WTC11 (cell line): ENCODE measurements around the gene ALCAM. TPM values are rescaled to one million over a fixed set of nuclear protein-coding genes. Genes with fewer than 3 reads are reported as not detected.

ENCODE experiments used
- ATAC-seq: fragments of 200-7000 bp; cut with Tn5 transposase; 2 replicates; pipeline ENCODE4 v1.10.0; 2021; ENCODE audit warnings: mild to moderate bottlenecking, moderate library complexity
- CTCF ChIA-PET: fragments of 300-600 bp; sonication (Branson Sonifier 250); formaldehyde crosslinking; loops from one replicate; lab custom pipeline; 2021; ENCODE audit warnings: antibody characterized with exemption; lab: Charles Lee
- POLR2A ChIA-PET: fragments of 350-600 bp; sonication (Branson Sonifier 250); formaldehyde crosslinking; loops from one replicate; lab custom pipeline; 2021; ENCODE audit warnings: antibody characterized with exemption; lab: Charles Lee
- DNase-seq: peaks from one replicate; pipeline ENCODE4 v3.0.0; 2021; ENCODE audit warnings: low spot score
- H3K27ac Mint-ChIP-seq: 2 replicates; pipeline ENCODE4 v1.8.0; 2021; ENCODE audit warnings: mixed read lengths
- H3K27me3 Mint-ChIP-seq: 2 replicates; pipeline ENCODE4 v1.8.0; 2021; ENCODE audit warnings: low read depth, mild to moderate bottlenecking, moderate library complexity, mixed read lengths
- H3K36me3 Mint-ChIP-seq: 2 replicates; pipeline ENCODE4 v1.8.0; 2021; ENCODE audit warnings: mixed read lengths
- H3K4me1 Mint-ChIP-seq: 2 replicates; pipeline ENCODE4 v1.8.0; 2022; ENCODE audit warnings: mixed read lengths
- H3K4me3 Mint-ChIP-seq: 2 replicates; pipeline ENCODE4 v1.8.0; 2021; ENCODE audit warnings: mild to moderate bottlenecking, moderate library complexity, mixed read lengths
- H3K9me3 Mint-ChIP-seq: 2 replicates; pipeline ENCODE4 v1.8.0; 2021; ENCODE audit warnings: mixed read lengths
- CREM ChIP-seq: sonication (generic); formaldehyde crosslinking; IDR thresholded peaks from 2 replicates; pipeline ENCODE4 v1.8.1; 2022; ENCODE audit warnings: mild to moderate bottlenecking, missing genetic modification reagents, moderate library complexity
- FOXJ3 ChIP-seq: sonication (generic); formaldehyde crosslinking; IDR thresholded peaks from 2 replicates; pipeline ENCODE4 v1.9.0; 2021; ENCODE audit warnings: missing genetic modification reagents, mild to moderate bottlenecking, borderline replicate concordance
- FOXP1 ChIP-seq: sonication (generic); formaldehyde crosslinking; IDR thresholded peaks from 2 replicates; pipeline ENCODE4 v1.8.0; 2022; ENCODE audit warnings: missing genetic modification reagents, mild to moderate bottlenecking, moderate library complexity, borderline replicate concordance
- GTF2I ChIP-seq: fragments of 250-450 bp; sonication (Bioruptor Pico); conservative IDR thresholded peaks from 2 replicates; pipeline ENCODE4 v1.4.0; 2021; ENCODE audit warnings: mild to moderate bottlenecking
- HMGA2 ChIP-seq: fragments of 250-450 bp; sonication (Bioruptor Pico); IDR thresholded peaks from 2 replicates; pipeline ENCODE4 v1.4.0; 2021; ENCODE audit warnings: mild to moderate bottlenecking, moderate library complexity
- IRF2 ChIP-seq: sonication (generic); formaldehyde crosslinking; IDR thresholded peaks from 2 replicates; pipeline ENCODE4 v1.8.0; 2022; ENCODE audit warnings: low read depth, missing genetic modification reagents, borderline replicate concordance
- MYBL2 ChIP-seq: sonication (generic); formaldehyde crosslinking; IDR thresholded peaks from 2 replicates; pipeline ENCODE4 v1.8.1; 2023; ENCODE audit warnings: mild to moderate bottlenecking, moderate library complexity, missing genetic modification reagents
- NFATC4 ChIP-seq: fragments of 250-450 bp; sonication (Bioruptor Pico); IDR thresholded peaks from 2 replicates; pipeline ENCODE4 v1.9.0; 2021; ENCODE audit warnings: mild to moderate bottlenecking
- OVOL2 ChIP-seq: fragments of 250-450 bp; sonication (Bioruptor Pico); IDR thresholded peaks from 2 replicates; pipeline ENCODE4 v1.9.0; 2021; ENCODE audit warnings: mild to moderate bottlenecking, borderline replicate concordance
- SOX15 ChIP-seq: fragments of 250-450 bp; sonication (Bioruptor Pico); IDR thresholded peaks from 2 replicates; pipeline ENCODE4 v1.9.0; 2021; ENCODE audit warnings: mild to moderate bottlenecking
- TCF7 ChIP-seq: sonication (generic); formaldehyde crosslinking; IDR thresholded peaks from 2 replicates; pipeline ENCODE4 v1.8.0; 2022; ENCODE audit warnings: mild to moderate bottlenecking, low read depth, missing genetic modification reagents, moderate library complexity
- ZNF121 ChIP-seq: sonication (generic); formaldehyde crosslinking; IDR thresholded peaks from 2 replicates; pipeline ENCODE4 v1.8.0; 2023; ENCODE audit warnings: missing genetic modification reagents
- ZNF317 ChIP-seq: sonication (generic); formaldehyde crosslinking; IDR thresholded peaks from 2 replicates; pipeline ENCODE4 v1.8.1; 2023; ENCODE audit warnings: low read depth, mild to moderate bottlenecking, moderate library complexity, missing genetic modification reagents, borderline replicate concordance
- ZNF423 ChIP-seq: fragments of 250-450 bp; sonication (Bioruptor Pico); IDR thresholded peaks from 2 replicates; pipeline ENCODE4 v2.1.2; 2022; ENCODE audit warnings: mild to moderate bottlenecking, moderate library complexity
- total RNA-seq: library from RNA; stranded (reverse); gene quantifications from 3 replicates; pipeline ENCODE4 v1.2.3, GENCODE V29; 2021
- TF ChIP-seq, protein P1 (sequence below): sonication (generic); formaldehyde crosslinking; IDR thresholded peaks from 2 replicates; pipeline ENCODE4 v1.8.1; 2023; ENCODE audit warnings: mild to moderate bottlenecking, missing genetic modification reagents
- TF ChIP-seq, protein P2 (sequence below): fragments of 200-600 bp; IDR thresholded peaks from 2 replicates; pipeline ENCODE4 v1.8.0; 2022; ENCODE audit warnings: antibody characterized with exemption
- TF ChIP-seq, protein P3 (sequence below): sonication (generic); formaldehyde crosslinking; IDR thresholded peaks from 2 replicates; pipeline ENCODE4 v1.8.1; 2022; ENCODE audit warnings: missing genetic modification reagents, borderline replicate concordance
- TF ChIP-seq, protein P4 (sequence below): sonication (generic); formaldehyde crosslinking; IDR thresholded peaks from 2 replicates; pipeline ENCODE4 v1.8.0; 2023; ENCODE audit warnings: missing genetic modification reagents

The ALCAM gene
- total RNA-seq, 1 experiment from 2014 or later = 30.7 TPM

DNA sequence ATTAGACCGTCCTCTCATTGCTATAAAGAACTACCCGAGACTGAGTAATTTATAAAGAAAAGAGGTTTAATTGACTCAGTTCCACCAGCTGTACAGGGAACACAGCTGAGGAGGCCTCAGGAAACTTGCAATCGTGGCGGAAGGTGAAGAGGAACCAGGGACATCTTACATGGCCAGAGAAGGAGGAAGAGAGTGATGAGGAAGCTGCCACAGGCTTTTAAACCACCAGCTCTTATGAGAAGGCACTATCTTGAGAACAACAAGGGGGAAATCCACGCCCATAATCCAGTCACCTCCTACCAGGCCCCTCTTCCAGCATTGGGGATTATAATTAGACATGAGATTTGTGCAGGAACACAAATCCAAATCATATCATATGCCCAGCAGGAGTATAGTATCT is 138.5 kb downstream of the ALCAM start:
- no peak for DNase-seq
- Mint-ChIP-seq H3K4me1 (peaks cover 36% of the 10 kb centered on the region), H3K27ac (no peak overlapping the region), H3K9me3 (no peaks in the 10 kb centered on the region), H3K27me3 (no peaks in the 10 kb centered on the region), H3K36me3 (no peaks in the 10 kb centered on the region), H3K4me3 (no peak overlapping the region)
- ChIA-PET CTCF (interaction anchor here (1.0 to 1.7 kb wide), 2 partner anchors 12 to 138 kb away, joined by 3 to 10 read pairs; partner anchors contain the start of gene ALCAM), POLR2A (no interaction called here)
- TF ChIP-seq, protein P1, sequence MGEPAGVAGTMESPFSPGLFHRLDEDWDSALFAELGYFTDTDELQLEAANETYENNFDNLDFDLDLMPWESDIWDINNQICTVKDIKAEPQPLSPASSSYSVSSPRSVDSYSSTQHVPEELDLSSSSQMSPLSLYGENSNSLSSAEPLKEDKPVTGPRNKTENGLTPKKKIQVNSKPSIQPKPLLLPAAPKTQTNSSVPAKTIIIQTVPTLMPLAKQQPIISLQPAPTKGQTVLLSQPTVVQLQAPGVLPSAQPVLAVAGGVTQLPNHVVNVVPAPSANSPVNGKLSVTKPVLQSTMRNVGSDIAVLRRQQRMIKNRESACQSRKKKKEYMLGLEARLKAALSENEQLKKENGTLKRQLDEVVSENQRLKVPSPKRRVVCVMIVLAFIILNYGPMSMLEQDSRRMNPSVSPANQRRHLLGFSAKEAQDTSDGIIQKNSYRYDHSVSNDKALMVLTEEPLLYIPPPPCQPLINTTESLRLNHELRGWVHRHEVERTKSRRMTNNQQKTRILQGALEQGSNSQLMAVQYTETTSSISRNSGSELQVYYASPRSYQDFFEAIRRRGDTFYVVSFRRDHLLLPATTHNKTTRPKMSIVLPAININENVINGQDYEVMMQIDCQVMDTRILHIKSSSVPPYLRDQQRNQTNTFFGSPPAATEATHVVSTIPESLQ (CRISPR knock-in tag) = no peak
- TF ChIP-seq, protein P2, sequence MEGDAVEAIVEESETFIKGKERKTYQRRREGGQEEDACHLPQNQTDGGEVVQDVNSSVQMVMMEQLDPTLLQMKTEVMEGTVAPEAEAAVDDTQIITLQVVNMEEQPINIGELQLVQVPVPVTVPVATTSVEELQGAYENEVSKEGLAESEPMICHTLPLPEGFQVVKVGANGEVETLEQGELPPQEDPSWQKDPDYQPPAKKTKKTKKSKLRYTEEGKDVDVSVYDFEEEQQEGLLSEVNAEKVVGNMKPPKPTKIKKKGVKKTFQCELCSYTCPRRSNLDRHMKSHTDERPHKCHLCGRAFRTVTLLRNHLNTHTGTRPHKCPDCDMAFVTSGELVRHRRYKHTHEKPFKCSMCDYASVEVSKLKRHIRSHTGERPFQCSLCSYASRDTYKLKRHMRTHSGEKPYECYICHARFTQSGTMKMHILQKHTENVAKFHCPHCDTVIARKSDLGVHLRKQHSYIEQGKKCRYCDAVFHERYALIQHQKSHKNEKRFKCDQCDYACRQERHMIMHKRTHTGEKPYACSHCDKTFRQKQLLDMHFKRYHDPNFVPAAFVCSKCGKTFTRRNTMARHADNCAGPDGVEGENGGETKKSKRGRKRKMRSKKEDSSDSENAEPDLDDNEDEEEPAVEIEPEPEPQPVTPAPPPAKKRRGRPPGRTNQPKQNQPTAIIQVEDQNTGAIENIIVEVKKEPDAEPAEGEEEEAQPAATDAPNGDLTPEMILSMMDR = no peak
- ATAC-seq = no peak

- H3K36me3 Mint-ChIP-seq = no peaks in the 10 kb centered on the region
- DNase-seq = no peak
- H3K27ac Mint-ChIP-seq = no peak overlapping the region
- no peak overlapping the region for H3K4me3 Mint-ChIP-seq
- peaks cover 35% of the 10 kb centered on the region for H3K4me1 Mint-ChIP-seq
- no peak for TF ChIP-seq CREM (CRISPR knock-in tag)
- no peak for TF ChIP-seq FOXJ3 (CRISPR knock-in tag)
- TF ChIP-seq MYBL2 (CRISPR knock-in tag) = no peak
- no peak for TF ChIP-seq ZNF423 (CRISPR knock-in tag)
- no peak for TF ChIP-seq FOXP1 (CRISPR knock-in tag)
- no peak for TF ChIP-seq IRF2 (CRISPR knock-in tag)
- no peak for TF ChIP-seq GTF2I (CRISPR knock-in tag)
- TF ChIP-seq SOX15 (CRISPR knock-in tag) = no peak
- no peak for TF ChIP-seq NFATC4 (CRISPR knock-in tag)
- no peak for TF ChIP-seq OVOL2 (CRISPR knock-in tag)
- TF ChIP-seq TCF7 (CRISPR knock-in tag) = no peak
- no peak for TF ChIP-seq ZNF317 (CRISPR knock-in tag)
- no peak for ATAC-seq
- H3K27me3 Mint-ChIP-seq = no peaks in the 10 kb centered on the region
- POLR2A ChIA-PET = no interaction called here
- H3K9me3 Mint-ChIP-seq = no peaks in the 10 kb centered on the region
- CTCF ChIA-PET = no interaction called here
Measured at GRCh38 chr3:105511031-105511430, 144.3 kb downstream of the ALCAM start.

DNA sequence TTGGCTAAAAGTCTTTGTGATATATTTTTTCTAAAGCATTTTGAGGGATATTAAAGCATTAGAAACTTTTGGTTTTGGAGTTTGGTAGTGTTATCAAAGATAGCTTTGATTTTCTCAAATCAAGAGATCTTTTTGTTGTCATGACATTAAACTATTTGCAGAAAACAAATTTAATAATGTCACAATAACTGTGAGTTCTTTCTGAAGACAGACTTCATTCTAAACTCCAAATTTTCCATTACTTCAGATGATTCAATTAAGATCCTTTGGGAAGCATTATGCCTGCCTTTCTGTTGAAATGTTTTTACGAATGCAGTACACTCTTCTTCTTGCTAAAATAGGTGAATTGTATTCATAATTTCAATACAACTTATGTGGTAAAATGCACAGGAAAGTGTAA is 145.4 kb downstream of the ALCAM start:
- POLR2A ChIA-PET = interaction anchor here (0.9 kb wide), 1 partner anchor 146 kb away, joined by 3 read pairs; the partner anchor contains the start of gene ALCAM
- no peak for DNase-seq
- ATAC-seq = no peak
- Mint-ChIP-seq H3K27ac (no peak overlapping the region), H3K9me3 (no peaks in the 10 kb centered on the region), H3K4me1 (peaks cover 32% of the 10 kb centered on the region), H3K4me3 (no peak overlapping the region), H3K27me3 (no peaks in the 10 kb centered on the region), H3K36me3 (no peaks in the 10 kb centered on the region)
- TF ChIP-seq, protein P3, sequence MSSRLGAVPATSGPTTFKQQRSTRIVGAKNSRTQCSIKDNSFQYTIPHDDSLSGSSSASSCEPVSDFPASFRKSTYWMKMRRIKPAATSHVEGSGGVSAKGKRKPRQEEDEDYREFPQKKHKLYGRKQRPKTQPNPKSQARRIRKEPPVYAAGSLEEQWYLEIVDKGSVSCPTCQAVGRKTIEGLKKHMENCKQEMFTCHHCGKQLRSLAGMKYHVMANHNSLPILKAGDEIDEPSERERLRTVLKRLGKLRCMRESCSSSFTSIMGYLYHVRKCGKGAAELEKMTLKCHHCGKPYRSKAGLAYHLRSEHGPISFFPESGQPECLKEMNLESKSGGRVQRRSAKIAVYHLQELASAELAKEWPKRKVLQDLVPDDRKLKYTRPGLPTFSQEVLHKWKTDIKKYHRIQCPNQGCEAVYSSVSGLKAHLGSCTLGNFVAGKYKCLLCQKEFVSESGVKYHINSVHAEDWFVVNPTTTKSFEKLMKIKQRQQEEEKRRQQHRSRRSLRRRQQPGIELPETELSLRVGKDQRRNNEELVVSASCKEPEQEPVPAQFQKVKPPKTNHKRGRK (CRISPR knock-in tag) = no peak
- TF ChIP-seq HMGA2 (CRISPR knock-in tag) = no peak
- TF ChIP-seq, protein P4, sequence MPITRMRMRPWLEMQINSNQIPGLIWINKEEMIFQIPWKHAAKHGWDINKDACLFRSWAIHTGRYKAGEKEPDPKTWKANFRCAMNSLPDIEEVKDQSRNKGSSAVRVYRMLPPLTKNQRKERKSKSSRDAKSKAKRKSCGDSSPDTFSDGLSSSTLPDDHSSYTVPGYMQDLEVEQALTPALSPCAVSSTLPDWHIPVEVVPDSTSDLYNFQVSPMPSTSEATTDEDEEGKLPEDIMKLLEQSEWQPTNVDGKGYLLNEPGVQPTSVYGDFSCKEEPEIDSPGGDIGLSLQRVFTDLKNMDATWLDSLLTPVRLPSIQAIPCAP (CRISPR knock-in tag) = no peak
- TF ChIP-seq GTF2I (CRISPR knock-in tag) = no peak
- TF ChIP-seq ZNF121 (CRISPR knock-in tag) = no peak
- CTCF ChIA-PET = no interaction called here
